Measurements from ENCODE around the gene NEMP1.

DNA sequence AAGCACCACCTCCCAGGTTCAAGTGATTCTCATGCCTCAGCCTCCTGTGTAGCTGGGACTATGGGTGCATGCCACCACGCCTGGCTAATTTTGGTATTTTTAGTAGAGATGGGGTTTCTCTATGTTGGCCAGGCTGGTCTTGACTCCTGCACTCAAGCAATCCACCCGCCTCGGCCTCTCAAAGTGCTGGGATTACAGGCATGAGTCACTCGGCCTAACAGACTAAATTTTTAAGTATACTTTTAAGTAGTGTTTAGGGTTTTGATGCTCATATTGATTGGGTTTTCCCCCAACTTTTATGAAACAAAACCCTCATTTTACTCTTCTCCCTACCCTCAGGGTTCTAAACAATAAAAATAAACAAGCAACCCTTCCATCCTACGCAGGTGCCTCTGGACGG, 34.1 kb downstream of the NEMP1 start:
- TF ChIP-seq, protein P1, sequence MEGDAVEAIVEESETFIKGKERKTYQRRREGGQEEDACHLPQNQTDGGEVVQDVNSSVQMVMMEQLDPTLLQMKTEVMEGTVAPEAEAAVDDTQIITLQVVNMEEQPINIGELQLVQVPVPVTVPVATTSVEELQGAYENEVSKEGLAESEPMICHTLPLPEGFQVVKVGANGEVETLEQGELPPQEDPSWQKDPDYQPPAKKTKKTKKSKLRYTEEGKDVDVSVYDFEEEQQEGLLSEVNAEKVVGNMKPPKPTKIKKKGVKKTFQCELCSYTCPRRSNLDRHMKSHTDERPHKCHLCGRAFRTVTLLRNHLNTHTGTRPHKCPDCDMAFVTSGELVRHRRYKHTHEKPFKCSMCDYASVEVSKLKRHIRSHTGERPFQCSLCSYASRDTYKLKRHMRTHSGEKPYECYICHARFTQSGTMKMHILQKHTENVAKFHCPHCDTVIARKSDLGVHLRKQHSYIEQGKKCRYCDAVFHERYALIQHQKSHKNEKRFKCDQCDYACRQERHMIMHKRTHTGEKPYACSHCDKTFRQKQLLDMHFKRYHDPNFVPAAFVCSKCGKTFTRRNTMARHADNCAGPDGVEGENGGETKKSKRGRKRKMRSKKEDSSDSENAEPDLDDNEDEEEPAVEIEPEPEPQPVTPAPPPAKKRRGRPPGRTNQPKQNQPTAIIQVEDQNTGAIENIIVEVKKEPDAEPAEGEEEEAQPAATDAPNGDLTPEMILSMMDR (IDR thresholded peaks at IDR 0.05): no peak
- TF ChIP-seq POLR2A (IDR thresholded peaks at IDR 0.05): no peak
